SKM-1 (cell line): ENCODE measurements around the gene NHSL2.
"Not testable (repeated sequence)": the region's sequence is repeated elsewhere in the genome, so short reads cannot be mapped to it uniquely, and the experiment has no call there.

Experiments
- DNase-seq: peaks from one replicate; lab custom pipeline; 2025; ENCODE audit not compliant: unreplicated experiment; lab: John Stamatoyannopoulos, UW

Gene NHSL2

GRCh38 chrX:71910643-71910985 lies at the start of gene NHSL2:
Gene NHSL2, plus strand, starts transcription at chrX:71910845.
- no peak for DNase-seq

- no peak for DNase-seq
Measured at GRCh38 chrX:71867680-71868079, 43.0 kb upstream of the NHSL2 start.

DNA sequence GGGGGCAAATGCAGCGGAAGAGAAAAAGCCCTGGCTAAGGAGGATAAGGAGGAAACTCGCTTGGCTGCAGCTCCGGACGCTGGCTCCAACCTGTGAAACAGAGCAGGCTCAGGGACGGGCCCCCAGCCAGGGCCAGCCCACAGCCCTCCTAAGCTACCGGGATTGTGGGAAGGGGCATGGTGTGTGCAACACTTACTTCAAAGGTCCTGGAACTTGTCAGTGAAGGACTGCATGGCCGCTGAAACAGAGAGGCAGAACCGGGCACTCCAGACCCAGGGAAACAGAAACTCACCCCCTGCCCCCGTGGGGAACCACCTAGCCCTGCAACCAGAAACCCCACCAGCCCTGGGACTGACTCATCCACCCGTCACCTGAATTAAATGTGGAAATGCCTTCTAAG lies 41.1 kb upstream of the NHSL2 start:
- DNase-seq: not testable (repeated sequence)

DNA sequence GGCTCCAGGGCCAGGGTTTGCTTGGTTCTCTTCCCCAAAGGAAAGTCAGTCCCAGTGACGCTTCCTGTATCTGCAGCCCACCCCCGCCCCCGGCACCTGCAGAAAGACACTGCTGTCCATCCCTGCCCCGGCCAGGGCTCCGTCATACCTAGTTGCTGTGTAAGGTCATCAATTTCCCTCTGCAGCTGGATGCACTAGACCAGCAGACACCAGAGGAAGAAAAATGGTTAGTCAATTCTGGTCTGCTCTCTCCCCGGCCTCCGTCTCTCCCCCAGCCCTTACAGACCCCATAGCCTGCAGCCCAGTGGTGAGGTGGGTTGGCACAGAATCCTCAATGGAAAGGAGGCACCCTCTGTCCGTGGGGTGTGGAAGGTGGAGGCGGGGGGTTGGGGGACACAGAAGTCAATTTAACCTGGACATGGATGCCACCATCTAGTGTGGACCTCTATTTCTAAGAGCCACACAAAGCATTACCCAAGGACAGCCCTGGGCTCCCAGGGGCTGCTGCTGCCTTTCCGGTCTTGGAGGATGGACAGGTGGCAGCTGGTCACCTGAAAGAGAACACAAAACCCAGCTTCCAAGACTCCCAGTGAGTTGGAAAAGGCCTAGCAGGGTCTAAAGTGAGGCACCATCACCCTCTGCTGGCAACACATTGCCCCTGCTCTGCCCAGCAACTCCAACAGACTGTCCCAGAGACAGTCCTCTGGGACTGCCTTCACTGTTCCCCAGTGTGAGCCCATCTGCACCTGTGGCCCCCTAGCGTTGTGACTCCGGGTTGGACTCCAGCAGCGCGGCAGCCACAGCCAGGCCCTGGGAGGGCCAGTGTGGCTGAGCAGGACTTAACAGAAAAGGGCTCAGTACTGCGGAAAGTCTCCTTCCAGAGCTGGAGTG lies 40.2 kb upstream of the NHSL2 start:
- no peak for DNase-seq

DNA sequence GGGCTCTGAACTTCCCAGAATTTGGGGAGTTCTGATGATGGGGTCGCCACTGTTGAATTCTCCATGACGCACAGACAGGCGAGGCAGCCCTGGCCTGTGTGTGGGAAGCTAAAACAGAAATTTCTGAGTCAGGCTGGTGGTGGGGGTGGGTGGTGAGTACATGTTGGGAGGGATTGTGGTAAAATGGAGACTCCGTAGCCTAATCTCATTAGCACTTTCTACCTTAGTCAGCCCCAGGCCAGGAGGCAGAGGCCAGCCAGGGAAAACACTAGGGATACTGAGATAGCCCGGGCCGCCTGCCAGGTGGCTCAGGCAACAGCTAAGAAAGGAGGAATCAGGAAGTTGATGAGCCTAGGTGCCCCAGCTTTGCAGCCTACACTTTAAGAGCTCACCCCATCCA lies 39.3 kb upstream of the NHSL2 start:
- no peak for DNase-seq

GRCh38 chrX:71872542-71873458 lies 37.8 kb upstream of the NHSL2 start:
- DNase-seq: no peak

DNA sequence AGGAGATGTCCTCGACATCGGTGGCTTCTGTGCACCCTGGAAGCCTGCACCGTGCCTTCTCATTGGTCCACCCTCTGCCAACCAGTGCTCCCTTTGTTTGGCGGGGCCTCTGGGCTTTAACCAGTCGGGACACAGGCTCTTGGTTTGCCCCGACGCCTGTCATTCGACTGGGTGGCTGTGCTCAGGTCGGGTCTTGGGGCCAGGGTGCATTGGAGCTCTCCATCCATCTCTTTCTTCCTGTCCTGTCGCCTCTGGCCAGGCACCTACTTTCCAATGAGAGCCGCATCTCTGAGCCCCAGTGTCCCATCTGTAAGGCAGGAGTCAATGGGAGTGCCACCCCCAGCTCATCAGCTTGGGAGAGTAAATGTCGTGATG lies 37.2 kb upstream of the NHSL2 start:
- no peak for DNase-seq

DNA sequence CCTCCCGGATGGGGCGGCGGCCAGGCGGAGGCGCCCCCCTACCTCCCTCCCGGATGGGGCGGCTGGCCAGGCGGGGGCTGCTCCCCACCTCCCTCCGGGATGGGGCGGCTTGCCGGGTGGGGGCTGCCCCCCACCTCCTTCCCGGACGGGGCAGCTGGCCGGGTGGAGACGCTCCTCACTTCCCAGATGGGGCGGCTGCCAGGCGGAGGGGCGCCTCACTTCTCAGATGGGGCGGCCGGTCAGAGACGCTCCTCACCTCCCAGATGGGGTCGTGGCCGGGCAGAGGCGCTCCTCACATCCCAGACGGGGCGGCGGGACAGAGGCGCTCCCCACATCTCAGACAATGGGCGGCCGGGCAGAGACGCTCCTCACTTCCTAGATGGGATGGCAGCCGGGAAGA lies 33.8 kb upstream of the NHSL2 start:
- not testable (repeated sequence) for DNase-seq

DNA sequence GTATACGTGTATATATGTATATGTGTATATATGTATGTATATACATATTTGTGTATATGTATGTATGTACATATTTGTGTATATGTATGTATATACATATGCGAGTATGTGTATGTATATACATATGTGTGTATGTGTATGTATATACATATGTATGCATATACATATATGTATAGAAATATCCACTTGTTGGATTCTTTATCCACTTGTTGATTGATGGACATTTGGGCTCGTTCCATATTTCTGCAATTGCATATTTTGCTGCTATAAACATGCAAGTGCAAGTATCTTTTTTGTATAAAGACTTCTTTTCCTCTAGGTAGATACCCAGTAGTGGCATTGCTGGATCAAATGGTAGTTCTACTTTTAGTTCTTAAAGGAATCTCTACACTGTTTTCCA lies 25.5 kb upstream of the NHSL2 start:
- DNase-seq: no peak

DNA sequence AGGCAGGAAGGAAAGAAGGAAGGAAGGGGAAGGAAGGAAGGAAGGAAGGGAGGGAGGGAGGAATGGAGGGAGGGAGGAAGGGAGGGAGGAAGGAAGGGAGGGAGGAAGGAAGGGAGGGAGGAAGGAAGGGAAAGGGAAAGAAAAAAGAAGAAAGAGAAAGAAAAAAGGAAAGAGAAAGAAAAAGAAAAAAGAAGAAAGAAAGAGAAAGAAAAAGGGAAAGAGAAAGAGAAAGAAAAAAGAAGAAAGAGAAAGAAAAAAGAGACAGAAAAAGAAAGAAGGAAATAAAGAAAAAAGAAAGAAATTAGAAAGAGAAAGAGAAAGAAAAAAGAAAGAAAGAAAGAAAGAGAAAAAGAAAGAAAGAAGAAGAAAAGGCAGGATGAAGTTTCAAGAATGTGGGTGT lies 15.0 kb upstream of the NHSL2 start:
- no peak for DNase-seq

DNA sequence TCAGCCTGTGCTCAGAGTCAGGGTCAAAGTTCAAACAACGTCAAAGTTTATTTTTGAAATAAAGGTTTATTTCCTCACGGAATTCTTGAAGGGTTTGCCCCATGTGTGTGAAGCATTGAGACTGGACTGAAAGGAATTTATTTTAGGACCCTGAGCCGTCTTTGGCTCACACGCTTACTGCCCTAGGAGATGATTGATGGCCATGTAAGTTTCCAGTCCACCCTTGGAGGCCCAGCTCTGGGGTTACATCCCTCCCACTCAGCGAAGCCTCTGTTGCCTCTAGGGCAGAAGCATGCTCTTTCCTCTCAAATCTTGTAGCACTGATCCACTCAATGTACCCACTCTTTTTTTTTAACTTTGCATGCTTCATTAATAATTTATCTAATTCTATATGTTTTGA lies 4.5 kb upstream of the NHSL2 start:
- DNase-seq: no peak

GRCh38 chrX:71908387-71908786 lies 2.3 kb upstream of the NHSL2 start:
- DNase-seq: no peak

GRCh38 chrX:71909956-71910355 lies 689 bp upstream of the NHSL2 start:
- DNase-seq: no peak

DNA sequence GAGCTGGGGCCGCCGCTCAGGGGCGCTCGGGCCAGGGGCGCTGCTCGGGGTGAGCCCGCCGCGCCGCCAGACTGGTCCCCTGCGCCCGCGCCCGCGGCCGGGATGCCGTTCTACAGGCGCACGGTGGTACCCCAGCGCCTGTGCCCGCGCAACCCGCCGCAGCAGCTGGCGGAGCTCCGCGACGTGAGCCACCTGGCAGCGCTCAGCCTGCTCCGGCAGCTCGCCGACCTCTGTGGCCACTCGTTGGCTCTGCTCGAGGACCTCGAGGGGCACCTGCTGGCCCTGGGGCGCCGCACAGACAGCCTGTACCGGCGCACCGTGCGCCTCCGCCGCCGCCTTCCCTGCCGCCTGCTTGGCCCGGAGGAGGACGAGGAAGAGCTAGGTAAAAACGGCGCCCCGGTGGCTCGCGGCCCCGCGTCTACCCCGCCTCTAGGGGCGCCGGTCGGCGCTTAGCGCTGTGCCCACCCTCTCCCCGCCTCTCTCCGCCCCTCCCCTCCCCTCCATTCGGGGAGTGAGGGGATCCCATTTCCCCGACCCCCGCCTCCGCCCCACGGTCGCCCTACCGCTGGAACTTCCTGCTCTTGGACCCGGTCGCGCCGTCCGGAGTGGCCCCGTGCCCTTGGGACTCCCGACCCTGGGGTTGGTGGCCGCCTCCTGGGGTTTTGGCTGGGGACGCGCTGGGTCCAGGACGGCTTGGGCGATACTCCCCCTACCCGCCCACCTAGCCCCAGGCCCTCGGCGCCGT lies 513 bp downstream of the NHSL2 start:
- no peak for DNase-seq

GRCh38 chrX:71911731-71912050 lies 1.0 kb downstream of the NHSL2 start:
- no peak for DNase-seq

GRCh38 chrX:71912156-71912555 lies 1.5 kb downstream of the NHSL2 start:
- DNase-seq: no peak

DNA sequence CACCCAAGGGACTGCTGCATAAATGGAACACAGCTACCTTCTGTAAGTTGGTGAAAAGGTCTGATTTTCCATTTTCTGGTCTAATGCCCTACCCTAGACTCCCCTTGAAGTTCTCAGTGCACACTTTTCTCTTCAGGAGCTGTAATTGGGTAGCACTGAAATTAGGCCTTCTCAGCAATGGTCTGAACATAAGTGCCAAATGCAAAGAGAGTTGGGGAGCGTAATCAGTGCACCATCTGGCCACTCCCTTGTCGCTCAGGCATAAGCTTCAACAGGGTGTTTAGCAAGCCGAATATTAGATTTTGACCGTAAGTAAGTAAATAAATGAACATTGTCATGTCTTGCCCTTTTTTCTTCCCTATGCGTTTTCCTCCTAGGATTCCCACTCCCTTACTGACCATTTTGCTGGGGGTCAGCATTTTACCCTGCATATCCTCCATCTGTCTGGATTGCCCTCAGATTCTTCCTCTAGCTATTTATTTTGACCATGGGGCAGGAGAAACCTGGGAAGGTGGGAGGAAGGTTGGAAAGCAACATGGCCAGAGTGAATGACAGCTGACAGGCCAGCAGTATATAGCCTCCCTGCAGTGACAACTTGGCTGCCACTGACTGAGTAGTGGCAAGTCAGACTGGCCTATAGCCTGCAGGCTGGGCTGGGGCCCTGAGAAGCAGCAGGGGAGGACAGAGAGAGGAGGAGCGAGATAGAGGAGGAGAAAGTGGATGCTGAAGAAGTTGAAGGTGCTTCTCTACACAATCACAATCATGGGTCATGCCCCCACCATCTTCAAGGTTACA lies 2.7 kb downstream of the NHSL2 start:
- DNase-seq: no peak

DNA sequence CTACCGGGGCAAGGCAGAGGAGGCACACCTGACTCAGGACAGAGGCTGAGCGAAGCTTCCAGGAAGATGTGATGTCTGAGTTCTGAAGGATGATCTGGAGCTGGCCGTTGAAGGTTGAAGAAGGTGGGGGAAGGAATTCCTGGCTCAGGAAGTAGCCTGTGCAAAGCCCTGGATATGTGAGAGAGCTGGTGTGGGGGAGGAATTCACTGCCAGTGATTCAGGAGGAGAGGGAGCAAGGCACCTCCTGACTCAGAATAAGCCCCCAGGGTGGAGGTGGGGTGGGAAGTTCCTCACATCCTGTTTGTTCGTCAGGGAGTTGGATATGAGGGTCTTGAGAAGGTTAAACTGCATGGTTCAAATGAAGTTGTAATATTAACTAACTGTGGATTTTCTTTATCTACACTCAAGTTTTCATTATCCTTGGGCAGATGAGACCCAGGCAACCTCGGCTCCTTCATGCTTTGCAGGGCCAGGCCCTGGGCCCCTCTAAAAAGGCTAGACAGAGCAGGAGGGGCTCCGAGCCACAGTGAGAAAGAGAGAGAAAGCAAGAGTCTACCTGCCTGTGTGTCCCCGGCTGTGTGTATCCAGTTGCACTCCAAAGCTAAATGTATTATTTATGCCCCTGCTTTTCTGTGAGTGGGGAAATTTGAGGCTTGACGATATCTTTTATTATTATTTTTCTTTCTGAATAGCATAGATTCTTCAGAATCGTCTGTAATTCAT lies 7.1 kb downstream of the NHSL2 start:
- no peak for DNase-seq

- no peak for DNase-seq
Measured at GRCh38 chrX:71919431-71919830, 8.8 kb downstream of the NHSL2 start.

DNA sequence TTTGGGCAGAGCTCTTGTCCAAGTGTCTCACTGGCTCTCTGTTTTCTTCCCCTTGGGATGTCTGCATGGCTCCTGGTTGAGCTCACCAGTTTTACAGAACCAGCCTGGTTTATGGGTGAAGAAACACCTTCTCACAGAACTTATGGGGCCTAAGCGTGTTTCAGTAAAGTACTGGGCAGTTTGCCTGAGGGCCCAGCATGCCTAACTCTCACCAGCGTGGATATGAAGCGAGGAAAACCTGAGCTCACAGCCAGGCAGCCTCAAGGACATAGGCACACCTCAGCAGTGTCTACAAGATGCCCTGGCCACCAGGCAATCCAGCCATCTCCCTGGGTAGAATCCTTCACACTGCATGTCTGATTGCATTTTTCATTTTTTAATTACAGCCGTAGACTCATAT lies 9.2 kb downstream of the NHSL2 start:
- DNase-seq: no peak
